Superior temporal gyrus (tissue), 1 donor: ENCODE results near the gene EYA2.
"Not testable (repeated sequence)": the region's sequence is repeated elsewhere in the genome, so short reads cannot be mapped to it uniquely, and the experiment has no call there.

ENCODE experiments used
- DNase-seq: peaks from one replicate; pipeline ENCODE4 v3.0.0-alpha.2; 2016; ENCODE audit errors: extremely low spot score

The EYA2 gene

DNA sequence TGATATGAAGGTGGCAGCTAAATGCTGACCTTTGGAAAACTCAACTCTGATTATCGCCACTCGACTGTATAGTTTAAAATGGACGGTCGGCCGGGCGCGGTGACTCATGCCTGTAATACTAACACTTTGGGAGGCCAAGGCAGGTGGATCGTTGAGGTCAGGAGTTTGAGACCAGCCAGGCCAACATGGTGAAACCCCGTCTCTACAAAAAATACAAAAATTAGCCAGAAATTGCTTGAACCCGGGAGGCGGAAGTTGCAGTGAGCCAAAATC lies 310.1 kb downstream of the EYA2 start:
- not testable (repeated sequence) for DNase-seq

DNA sequence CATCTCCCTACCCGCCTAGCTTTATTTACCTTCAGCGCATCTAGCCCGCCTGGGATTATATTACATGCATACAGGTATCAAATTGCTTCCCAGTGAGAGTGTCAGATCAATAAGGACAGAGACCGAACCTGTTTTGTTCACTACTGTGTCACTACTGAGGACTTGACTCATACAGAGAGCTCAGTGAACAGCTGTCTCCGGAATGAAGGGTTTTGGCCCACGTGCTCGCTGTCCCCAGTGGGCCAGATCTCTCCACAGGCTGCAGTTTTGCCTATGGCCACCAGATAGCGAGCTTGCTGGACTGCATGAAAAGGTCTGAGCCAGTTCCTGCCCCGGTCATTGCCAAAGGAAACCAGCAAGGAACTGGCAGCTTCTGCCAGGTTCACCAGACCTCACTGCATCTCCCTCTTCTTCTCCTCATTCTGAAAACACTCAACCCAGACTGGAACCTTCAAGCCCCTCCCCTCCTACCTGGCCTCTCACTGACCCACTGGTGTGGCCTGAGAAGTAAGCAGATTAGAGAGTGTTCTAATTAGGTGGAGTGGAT lies 311.0 kb downstream of the EYA2 start:
- no peak for DNase-seq

- not testable (repeated sequence) for DNase-seq
Observed at GRCh38 chr20:47206552-47206951, 311.9 kb downstream of the EYA2 start.

DNA sequence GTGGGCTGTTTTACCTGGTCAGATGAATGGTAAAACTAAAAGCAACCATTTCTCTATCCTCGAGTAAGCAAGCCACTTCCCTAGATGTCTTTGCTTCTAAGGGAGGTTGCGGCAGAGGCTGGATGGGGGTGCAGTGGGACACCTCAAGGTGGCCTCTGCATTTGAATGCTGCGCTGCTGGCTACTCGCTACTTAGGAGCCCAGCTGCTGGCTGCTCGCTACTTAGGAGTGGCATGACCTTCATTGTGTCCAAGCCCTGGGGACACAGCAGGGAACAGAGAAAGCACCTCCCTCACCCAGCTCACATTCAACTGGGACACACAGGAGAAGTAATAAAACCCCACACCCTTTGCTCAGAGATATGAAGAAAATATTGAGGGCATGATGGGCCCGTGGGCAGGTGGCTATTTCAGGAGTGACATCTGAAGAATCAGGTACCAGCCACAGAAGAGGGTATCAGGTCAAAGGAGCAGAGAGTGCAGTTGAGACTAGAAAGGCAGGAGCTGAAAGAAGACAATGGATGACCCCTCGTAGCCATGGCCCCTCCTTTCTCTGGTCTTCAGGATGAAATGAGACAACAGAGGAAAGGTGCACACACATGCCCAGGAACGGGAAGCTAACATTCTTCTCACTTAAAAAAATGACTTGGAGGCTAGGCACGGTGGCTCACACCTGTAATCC lies 312.5 kb downstream of the EYA2 start:
- DNase-seq, result no peak

GRCh38 chr20:47208534-47209174 lies 314.0 kb downstream of the EYA2 start:
- no peak for DNase-seq

DNA sequence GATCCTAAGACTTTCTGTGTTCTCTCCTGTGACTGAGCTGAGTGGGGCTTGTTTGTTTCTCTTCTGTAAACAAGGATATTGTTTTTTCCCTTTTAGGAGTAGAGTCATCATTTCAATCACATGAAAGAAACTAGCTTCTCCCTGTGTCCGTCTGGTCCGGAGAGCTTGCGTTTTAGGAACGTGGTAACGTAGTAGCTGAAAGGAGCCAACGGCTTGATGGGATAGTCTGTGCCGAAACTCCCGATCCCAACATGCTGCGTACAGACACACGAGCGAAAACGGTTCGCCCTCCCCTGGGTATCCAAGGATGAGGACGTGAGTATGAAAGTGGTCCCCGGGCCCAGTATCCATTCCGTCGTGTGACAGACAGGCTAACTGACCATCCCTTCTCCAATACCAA lies 315.3 kb downstream of the EYA2 start:
- DNase-seq, result no peak

- no peak for DNase-seq
Observed at GRCh38 chr20:47210470-47210869, 315.8 kb downstream of the EYA2 start.

DNA sequence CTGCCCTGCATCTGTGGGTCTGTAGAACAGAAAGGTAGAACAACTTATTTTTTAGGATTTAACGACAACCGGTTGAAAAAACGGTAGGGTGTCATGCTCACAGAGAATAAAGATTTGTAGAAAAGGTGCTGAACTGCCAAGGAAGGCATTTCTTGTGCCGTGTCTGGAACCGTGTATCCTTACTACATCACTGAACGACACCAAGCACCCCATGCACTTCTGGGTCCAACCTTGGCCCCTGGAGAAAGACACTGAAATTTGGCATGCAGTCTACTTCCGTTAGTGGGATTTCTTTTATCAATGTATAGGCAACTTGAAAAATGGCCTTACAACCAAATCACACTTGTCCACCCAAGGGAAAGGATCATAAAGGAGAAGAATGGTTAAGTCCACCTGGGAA lies 316.4 kb downstream of the EYA2 start:
- DNase-seq, result no peak

GRCh38 chr20:47212606-47213207 lies 318.1 kb downstream of the EYA2 start:
- no peak for DNase-seq

DNA sequence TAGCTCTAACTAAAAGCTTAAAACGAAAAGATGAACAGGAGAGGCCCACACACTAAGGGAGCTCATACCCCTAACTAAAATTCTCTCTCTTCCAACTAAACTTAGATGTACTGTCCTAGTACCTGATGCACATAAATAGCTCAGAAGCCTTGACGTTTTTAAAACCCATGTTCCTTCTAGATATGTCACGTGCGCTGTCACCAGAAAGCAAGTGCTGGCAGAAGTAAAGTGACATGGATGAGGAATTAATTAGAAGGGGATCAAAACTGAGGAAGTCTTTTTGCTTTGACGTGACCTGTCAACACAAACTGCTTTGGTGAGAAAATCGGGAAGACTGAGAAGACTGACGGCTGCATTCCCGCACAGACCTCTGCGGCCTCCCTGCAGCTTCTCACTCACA lies 319.3 kb downstream of the EYA2 start:
- no peak for DNase-seq

DNA sequence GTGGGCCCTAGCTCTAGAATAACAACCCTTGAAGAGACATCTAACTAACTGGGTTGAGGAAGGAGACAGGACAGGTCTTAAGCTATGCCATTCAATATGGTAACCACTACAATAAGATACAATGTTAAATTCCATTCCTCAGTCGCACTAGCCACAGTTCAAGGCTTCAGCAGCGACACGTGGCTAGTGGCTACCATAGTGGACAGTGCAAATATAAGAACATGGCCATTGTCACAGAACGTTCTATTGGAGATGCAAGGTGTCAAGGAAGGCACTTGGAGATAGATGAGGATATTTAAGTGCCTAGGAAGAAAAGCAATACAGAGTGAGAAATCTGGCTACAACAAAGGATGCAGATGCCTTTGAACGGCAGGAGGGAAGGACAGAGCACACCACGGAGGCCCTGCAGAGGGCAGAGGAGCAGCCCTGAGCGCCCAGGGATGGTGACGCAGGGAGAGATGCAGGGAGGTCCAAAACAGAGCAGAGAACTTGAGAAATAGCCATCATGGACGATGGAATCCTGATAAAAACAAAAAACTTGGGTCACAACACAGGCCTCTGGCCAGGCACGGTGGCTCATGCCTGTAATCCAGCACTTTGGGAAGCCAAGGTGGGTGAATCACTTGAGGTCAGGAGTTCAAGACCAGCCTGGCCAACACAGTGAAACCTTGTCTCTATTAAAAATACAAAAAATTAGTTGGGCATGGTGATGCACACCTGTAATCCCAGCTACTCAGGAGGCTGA lies 321.2 kb downstream of the EYA2 start:
- no peak for DNase-seq

DNA sequence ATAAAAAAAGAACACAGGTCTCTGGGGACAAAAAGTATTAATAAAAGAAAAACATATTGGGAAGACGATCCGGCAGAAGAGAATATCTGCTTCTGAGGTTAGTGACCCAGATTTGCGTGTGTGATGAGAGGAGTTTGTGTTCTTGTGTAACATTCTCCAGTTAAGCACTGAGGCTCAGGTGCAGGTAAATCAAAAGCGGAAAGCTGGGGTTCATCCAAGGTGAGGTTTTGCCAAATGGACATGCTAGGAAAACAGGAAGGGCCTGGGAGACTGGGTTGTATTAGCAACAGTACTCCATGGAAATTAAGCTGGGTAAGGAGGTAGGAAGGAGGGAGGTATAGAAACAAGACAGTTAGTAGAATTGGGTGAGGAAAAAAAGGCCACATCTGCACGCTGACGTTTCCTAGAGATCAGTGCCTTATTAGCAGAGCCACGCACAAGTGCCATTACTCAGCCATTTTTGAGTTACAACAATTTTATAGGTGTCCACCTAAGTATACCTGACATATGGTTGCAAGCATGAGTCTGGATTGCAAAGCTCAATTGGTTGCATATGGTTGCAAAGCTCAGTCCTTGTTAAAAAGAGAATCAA lies 322.3 kb downstream of the EYA2 start:
- no peak for DNase-seq

DNA sequence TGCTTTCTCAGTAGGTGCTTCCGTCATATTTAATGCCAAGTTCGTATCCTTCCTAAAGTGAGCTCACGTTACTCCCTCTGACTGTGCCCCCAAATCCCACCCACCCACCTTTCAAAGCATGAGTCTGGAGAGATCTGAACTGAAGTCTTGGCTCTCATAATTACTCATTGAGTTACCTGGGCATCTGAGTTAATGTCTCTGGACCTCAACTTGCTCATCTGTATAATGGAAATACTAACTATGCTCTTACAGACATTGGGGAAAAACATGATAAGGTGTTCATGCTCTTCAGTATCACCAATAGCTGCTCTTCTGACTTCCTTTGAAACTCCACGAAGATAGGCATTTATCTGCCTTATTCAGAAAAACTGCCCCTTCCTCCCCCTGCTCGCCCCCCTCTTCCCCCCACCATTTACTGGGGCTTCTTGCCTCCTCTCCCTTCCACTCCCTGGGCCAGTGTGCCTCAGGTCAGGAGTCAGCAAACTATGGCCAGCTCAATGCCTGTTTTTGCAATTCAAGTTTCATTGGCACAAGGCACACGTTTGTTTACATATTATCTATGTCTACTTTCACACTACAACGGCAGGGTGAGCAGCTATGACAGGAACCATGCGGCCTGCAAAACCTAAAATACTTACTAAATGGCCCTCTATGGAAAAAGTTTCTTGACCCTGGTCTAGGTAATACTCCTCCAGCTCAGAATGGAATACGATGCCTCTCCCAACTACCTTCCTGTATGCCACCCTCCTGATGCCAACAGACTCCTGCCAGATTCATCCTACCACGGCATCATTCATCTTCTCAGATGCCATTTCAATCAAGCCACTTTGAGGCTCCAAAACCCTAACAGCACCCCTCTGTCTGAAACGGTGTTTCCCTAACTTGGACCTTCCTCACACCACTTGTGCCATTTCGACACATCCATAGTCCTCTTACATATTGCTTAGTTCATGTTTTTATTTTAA lies 323.1 kb downstream of the EYA2 start:
- no peak for DNase-seq

DNA sequence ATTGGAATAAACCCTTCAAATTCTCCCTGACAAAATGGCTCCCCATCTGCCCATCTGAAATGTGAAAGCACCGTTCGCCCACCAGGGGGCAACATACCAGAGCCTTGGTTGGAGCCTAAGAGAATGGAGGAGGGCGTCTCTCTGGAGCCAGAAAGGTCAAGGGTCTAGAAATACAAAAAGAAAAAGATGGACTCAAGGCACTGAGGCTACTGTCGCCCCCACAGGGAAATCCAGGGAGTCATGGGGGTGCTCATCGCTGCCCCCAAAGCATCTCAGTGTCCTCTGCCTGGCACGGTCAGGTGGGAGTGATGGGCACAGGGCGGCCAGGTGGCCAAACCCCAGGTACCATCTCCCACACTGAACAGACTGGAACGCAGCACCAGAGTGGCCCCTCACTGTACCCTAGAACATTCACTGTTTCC lies 325.5 kb downstream of the EYA2 start:
- DNase-seq, result no peak

DNA sequence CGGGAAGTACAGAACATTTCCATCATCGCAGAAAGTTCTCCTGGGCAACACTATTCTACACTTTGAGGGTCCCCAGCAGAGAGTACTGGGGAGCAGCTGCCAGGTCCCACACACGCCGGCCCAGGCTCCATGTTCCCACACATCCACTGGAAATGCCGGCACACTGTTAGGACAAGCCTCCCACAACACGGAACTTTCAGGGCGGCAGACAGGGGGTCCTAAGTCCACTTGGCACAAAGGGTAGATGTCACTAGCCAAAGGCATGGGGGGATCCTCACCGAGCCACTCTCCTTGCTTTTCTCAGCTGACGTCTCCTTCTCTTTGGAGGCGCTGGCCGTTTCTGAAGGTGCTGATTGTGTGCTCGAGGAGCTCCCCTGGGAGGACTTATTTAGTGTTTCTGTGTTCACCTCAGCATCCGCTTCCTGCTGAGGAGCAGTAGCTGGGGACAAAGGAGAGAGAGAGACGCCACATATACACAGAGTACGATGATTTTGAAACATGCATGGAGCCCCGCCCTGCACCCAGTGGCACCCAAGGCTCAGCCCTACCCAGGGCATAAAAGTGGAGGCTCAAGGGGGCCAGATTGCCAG lies 326.5 kb downstream of the EYA2 start:
- DNase-seq, result no peak

DNA sequence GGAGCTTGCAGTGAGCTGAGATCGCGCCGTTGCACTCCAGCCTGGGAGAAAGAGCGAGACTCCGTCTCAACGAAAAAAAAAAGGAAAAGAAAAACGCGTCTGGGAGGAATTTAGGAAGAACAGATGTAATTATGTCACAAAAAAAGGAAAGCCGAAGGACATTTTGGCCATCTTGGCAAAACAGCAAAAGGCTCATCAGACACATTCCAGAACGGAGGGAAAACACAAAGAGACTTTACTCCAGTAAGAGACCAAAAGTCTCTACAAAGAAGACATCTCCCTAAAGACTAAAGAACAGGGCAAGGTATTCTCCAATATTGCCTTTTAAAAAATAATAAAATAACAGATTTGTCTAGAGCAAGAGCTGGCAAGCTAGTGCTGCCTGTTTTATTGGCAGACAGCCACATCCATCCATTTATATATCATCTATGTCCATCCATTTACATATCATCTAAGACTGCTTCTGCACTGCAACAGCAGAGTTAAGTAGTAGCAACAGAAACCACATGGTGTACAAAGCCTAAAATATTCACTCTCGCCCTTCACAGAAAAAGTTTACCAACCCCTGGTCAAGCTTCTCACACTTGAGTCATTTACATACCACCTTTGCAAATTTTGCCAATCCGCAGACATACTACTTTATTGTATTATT lies 328.0 kb downstream of the EYA2 start:
- peak; percentile 9 for DNase-seq

DNA sequence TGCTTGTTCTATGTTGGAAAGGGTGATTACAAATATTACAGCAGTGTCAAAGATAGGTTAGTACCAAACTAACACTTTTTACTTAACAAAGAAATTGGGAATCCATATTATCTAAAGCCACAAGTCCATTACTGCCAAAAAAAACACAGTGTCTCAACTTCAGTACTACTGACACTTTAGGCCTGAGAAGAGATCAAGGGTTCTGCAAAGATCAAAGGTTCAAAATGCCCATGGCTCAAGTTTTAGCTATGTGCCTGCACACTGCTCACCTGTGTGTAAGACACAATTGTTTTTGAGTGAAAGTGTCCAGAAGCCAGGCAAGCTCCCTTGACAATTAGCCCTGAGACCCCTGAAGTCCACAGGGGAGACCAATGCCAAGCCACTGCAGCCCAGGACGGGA lies 329.3 kb downstream of the EYA2 start:
- DNase-seq, result peak; percentile 3

GRCh38 chr20:47224300-47224791 lies 329.7 kb downstream of the EYA2 start:
- peak; percentile 6 for DNase-seq

GRCh38 chr20:47224857-47225256 lies 330.2 kb downstream of the EYA2 start:
- no peak for DNase-seq

- DNase-seq, result no peak
Observed at GRCh38 chr20:47225458-47225857, 330.8 kb downstream of the EYA2 start.
